ENCODE results near the gene PDE4D. TPM values are rescaled to one million over a fixed set of nuclear protein-coding genes. Genes with fewer than 3 reads are reported as not detected.
A peak's percentile ranks its signal among the peaks of the same experiment; 100 is the strongest.

The PDE4D gene
- total RNA-seq, 1 experiment from 2014 or later, result 2.1 TPM

GRCh38 chr5:59810041-59810440 is 83.5 kb downstream of the PDE4D start:
- Histone ChIP-seq H3T11ph (ENCODE audit: low read length) (no peak overlapping the region), H3K18ac (ENCODE audit: insufficient read length, low read depth, low read length) (no peak overlapping the region), H3K79me1 (ENCODE audit: insufficient read depth, low read depth, low read length, poor library complexity, severe bottlenecking) (no peaks in the 10 kb centered on the region), H3K9me3 (ENCODE audit: control insufficient read depth, low read depth, low read length) (no peaks in the 10 kb centered on the region), H2BK20ac (ENCODE audit: low read depth, low read length, poor library complexity, severe bottlenecking) (no peak overlapping the region), H4K91ac (ENCODE audit: insufficient read length, low read depth, low read length) (no peak overlapping the region), H4K5ac (ENCODE audit: insufficient read length, low read depth, low read length) (no peak overlapping the region), H2BK5ac (ENCODE audit: insufficient read length, low read length) (no peak overlapping the region), H2BK15ac (ENCODE audit: low read depth, low read length) (no peak overlapping the region), H4K20me1 (ENCODE audit: control insufficient read depth, insufficient read depth, insufficient read length) (no peaks in the 10 kb centered on the region), H3K56ac (ENCODE audit: insufficient read length, low read depth, low read length) (no peak overlapping the region), H3K23me2 (ENCODE audit: insufficient read length, low read depth, low read length, poor library complexity, severe bottlenecking) (no peaks in the 10 kb centered on the region), H3K14ac (ENCODE audit: insufficient read depth, low read length) (no peak overlapping the region), H2AK5ac (ENCODE audit: insufficient read length, low read length) (no peak overlapping the region), H2BK12ac (ENCODE audit: insufficient read length, low read depth, low read length) (no peak overlapping the region), H3K27ac (ENCODE audit: insufficient read length, low read depth, low read length) (no peak overlapping the region), H3K23ac (ENCODE audit: insufficient read length, low read depth, low read length) (no peak overlapping the region), H3K4me1 (ENCODE audit: insufficient read depth, low read length) (no peaks in the 10 kb centered on the region), H3K9ac (ENCODE audit: extremely low read depth, insufficient read length, low read length) (no peak overlapping the region), H3K4me2 (ENCODE audit: insufficient read depth, insufficient read length, low read length) (peak overlapping the region; percentile 65), H3K4ac (ENCODE audit: low read depth, low read length) (no peak overlapping the region), H4K8ac (replicated peaks; ENCODE audit: insufficient read length, low read depth, low read length) (no peak overlapping the region), H3K27me3 (ENCODE audit: insufficient read depth, low read length) (no peaks in the 10 kb centered on the region), H2AFZ (ENCODE audit: low read length) (peak overlapping the region; percentile 69), H2BK120ac (ENCODE audit: low read depth, low read length, poor library complexity, severe bottlenecking) (no peak overlapping the region), H3K79me2 (ENCODE audit: insufficient read depth, low read length) (no peaks in the 10 kb centered on the region)
- Mint-ChIP-seq H3K4me1 (peaks cover 4 to 5% of the 10 kb centered on the region in 2 experiments; a peak in 3 of 4 replicates), H3K27me3 (ENCODE audit: low read depth) (peaks cover 7% of the 10 kb centered on the region), H3K9me3 (no peaks in the 10 kb centered on the region), H3K27ac (no peak overlapping the region), H3K36me3 (ENCODE audit: insufficient read depth in 1 of 3, low read depth in 3 of 3) (no peaks in the 10 kb centered on the region), H3K4me3 (peak overlapping the region; percentile 54; a peak in 4 of 5 replicates)
- peak; percentile 56 for DNase-seq
- WGBS (ENCODE audit: extremely low coverage, insufficient read length, low lambda C conversion rate), result no CpG with 5 or more reads among the region's 14 CpGs
- TF ChIP-seq CTCF (conservative IDR thresholded peaks at IDR 0.05), result peak; percentile 96
